NCI-H446 treated with DMSO at 0.1 percent for 48 hours (cell line): Measurements from ENCODE around the gene HTD2.
A peak's percentile ranks its signal among the peaks of the same experiment; 100 is the strongest.
"Not testable (repeated sequence)": the region's sequence is repeated elsewhere in the genome, so short reads cannot be mapped to it uniquely, and the experiment has no call there.

ENCODE experiments used
- DNase-seq: peaks from one replicate; lab custom pipeline; 2025; lab: John Stamatoyannopoulos, UW

Gene HTD2

GRCh38 chr3:58305882-58306711, at the start of gene HTD2, which contains the start of gene RPP14:
HTD2 (plus strand) TSS chr3:58306520; CDS start chr3:58317614, 11,094 bp downstream.
RPP14 (plus strand) TSS chr3:58306245; CDS start chr3:58310330, 4,085 bp downstream.
- DNase-seq = peak; percentile 63

DNA sequence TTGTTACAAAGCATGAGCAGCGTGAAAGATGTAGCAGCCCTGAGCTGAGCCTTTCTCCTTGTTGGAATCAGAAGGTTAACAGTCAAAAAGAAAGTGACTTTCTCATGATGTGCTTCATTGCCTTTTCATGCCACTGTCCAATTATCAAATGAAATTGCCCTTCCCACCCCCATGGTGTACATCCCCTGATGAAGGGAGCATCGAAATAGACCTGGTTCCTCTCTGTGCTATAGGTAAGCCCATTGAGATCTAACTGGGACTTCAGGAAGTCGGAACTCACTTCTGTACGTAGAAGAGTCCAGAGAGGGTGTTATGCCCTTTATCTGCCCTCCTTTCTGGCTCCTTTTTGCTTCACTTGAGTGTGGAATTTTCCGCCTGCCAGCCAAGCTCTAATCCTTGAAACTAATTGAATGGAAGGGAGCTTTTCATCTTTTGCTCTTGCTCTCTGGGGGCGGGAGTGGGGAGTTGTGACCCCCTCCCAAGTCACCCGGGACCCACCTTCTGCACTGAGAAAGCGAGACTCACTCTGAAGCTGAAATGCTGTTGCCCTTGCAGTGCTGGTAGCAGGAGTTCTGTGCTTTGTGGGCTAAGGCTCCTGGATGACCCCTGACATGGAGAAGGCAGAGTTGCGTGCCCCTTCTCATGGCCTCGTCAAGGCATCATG, 47.8 kb upstream of the HTD2 start:
- no peak for DNase-seq

DNA sequence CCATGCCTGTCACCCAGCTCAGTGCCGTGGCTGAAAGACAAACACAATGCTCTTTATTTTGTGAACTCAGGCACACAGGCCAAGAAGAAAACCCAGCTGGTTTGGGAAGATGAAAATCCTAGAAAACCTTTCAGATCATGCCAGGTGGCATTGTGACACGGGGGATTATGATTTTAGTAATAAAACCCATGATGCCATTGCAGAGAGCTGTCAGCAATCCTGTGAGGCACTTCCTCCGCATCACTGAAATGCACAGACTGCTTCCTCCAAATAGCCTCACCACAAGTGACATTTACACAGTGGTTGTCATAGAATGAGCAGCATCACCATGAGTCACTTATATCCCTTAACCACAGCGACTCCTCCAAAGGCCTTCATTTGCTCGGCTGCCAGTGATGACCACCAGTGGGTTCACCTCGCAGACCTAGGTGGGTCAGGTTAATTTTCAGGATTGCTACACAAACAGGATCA, 46.0 kb upstream of the HTD2 start:
- DNase-seq = no peak

DNA sequence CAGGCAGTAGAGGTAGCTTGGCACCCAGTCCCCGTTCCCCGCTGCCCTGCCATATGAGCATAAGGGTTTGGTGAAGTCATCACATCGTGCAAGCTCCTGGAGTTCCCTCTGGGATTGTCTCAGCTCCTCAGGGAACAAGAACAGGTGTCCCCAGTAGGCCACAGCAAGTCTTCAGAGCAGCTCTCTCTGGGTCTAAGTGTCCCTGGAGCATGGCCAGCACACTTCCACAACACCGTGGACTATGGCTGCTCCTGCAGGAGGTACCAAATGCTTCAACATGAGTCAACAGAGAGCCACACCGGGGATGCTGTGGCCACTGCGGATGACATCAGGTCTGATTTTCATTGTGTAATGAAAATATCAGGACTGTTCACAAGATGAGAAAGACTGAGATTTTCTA, 45.6 kb upstream of the HTD2 start:
- no peak for DNase-seq

GRCh38 chr3:58261954-58262666, 44.2 kb upstream of the HTD2 start:
- DNase-seq = no peak

DNA sequence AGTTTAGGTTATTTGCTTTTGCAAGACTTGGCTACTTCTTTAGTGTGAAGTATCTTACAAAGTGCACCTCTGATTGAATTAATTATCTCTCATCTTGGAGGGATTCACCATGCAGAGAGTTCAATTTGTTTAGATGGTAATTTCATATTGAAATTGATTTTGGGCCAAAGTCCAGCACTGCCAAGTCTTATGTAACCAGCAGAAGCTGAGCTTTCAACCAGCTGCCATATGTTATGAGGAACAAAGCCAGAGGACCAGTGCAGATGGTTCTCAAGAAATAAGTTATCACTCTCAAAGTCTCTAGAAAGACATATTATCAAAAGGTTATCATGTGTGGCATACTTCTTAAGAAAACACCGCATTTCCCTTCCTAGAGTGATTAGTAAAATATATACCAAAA, 39.7 kb upstream of the HTD2 start:
- DNase-seq = peak; percentile 73

DNA sequence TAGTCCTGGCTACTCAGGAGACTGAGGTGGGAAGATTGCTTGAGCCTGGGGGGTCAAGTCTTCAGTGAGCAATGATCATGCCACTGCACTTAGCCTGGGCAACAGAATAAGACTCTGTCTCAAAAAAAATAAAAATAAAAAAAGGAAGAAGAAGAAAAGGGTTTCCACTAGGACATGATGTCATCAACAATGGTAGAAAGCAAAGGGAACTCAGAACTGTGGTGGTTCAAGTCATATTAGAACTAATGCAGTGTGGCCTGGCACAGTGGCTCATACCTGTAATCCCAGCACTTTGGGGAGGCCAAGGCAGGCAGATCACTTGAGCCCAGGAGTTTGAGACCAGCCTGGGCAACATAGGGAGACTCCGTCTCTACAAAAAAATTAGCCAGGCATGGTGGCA, 38.8 kb upstream of the HTD2 start:
- not testable (repeated sequence) for DNase-seq

DNA sequence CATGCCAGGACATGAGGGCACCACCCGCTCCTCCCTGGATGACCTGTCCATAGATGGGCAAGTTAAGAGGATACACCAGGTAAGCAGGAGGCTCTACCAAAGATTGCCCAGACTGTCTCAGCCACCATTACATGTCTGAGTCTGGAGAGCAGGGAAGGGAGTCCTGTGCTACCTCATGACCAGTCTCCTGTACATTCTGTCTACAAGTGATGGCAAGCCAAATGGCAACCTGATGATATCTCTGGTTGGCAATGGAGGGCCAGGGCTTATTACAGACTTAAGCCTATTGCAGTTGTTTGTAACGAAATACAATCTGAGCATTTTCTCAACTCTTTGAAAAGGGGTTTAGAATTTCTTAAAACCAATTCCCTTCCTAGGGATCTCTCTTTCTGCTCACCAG, 37.0 kb upstream of the HTD2 start:
- DNase-seq = no peak

- DNase-seq = no peak
Observed at GRCh38 chr3:58270485-58270884, 35.8 kb upstream of the HTD2 start.

DNA sequence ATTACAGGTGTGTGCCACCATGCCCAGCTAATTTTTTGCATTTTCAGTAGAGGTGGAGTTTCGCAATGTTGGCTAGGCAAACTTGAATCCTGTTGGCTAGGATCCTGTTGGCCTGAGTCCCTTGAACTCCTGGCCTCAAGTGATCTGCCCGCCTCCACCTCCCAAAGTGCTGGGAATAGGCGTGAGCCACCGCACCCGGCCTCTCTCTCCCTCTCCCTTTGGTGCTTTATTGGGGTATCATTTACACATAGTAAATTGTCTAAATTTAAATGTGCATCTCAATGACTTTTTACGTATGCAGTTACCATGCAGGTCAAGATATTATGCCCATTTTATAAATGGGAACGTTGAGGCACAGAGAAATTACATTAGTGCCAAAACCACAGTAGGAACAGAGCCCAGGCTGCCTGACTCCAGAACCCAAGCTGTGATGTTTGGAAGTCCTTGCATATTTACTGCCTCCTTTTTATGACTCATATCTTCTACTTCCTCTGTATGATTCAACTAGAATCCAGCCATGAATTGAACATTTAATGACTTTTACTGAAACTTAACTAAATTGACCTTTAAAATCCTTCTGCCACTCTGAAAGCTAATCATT, 34.3 kb upstream of the HTD2 start:
- DNase-seq = no peak

- no peak for DNase-seq
Observed at GRCh38 chr3:58272891-58273290, 33.4 kb upstream of the HTD2 start.

- DNase-seq = not testable (repeated sequence)
Observed at GRCh38 chr3:58273362-58273761, 33.0 kb upstream of the HTD2 start.

DNA sequence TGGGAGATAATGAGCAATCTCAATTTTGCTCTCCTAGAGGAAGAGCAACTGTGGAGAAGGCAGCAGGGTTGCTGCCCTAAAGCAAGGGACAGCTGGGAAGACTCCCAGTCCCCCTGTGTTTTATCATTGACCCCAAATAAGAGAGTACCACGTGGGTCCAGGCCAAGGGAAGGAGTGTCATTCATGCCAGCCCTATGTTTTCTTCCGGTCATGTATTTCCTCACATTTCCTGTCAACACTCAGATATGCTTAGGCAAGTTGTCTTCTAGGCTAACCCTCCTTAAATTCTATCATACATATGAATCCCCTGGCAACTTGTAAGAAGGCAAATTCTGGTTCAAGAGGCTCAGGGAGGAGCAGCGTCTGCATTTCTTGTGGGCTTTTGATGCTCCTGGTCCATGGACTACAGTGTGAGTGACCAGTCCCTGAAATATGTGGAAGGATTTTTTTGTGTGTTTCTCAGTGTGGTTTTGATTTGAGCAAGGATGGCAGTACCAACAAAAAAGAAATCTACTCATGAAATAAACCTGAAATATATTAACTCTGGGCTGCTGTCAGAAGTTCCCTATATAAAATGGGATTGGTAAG, 32.2 kb upstream of the HTD2 start:
- no peak for DNase-seq

DNA sequence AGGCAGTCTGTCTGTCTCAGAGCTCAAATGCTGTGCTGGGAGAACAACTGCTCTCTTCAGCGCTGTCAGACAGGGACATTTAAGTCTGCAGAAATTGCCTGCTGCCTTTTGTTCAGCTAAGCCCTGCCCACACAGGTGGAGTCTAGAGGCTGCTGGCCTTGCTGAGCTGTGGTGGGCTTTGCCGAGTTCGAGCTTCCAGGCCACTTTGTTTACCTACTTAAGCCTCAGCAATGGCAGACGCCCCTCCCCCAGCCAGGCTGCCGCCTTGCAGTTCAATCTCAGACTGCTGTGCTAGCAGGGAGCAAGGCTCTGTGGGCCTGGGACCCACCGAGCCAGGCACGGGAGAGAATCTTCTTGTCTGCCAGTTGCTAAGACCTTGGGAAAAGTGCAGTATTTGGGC, 25.3 kb upstream of the HTD2 start:
- no peak for DNase-seq

GRCh38 chr3:58285334-58285733, 21.0 kb upstream of the HTD2 start:
- no peak for DNase-seq

- no peak for DNase-seq
Observed at GRCh38 chr3:58287354-58287753, 19.0 kb upstream of the HTD2 start.

DNA sequence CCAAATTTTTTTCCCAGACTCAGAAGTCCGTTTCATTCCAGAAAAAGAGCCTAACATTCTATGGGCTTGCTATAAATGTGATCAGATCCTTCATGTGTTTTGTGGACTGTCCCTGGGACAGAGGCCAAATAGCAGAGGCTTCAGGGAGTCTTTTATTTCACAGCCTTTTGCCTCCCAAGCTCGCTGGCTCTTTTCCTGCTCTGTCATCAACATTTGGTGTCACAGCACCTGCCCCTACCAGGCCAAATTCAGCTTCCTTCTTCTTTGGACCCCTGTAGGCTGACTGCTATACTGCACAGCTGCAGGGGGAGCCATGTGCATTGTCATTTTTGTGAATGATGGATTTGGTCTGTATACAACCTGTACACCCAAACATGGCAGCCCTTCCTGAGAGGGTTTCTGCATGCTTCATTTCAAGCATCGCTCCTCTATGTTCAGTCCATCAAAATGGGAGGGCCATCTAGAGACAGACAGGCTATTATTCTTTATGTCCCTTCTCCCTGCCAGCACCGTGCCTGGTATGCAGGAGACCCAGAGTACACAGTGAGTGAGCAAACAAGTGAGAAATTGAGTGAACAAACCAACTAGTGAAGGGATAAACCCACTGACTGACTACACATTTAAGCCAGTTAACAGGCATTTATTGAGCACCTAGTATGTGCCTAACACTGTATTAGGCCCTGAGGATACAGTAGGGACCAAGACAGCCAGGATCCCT, 18.1 kb upstream of the HTD2 start:
- DNase-seq = peak; percentile 12

GRCh38 chr3:58288964-58289613, 17.2 kb upstream of the HTD2 start:
- not testable (repeated sequence) for DNase-seq

DNA sequence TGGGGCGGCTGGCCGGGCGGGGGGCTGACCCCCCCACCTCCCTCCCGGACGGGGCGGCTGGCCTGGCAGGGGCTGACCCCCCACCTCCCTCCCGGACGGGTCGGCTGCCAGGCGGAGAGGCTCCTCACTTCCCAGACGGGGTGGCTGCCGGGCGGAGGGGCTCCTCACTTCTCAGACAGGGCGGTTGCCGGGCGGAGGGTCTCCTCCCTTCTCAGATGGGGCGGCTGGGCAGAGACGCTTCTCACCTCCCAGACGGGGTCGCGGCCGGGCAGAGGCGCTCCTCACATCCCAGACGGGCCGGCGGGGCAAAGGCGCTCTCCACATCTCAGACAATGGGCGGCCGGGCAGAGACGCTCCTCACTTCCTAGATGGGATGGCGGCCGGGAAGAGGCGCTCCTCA, 15.9 kb upstream of the HTD2 start:
- not testable (repeated sequence) for DNase-seq

DNA sequence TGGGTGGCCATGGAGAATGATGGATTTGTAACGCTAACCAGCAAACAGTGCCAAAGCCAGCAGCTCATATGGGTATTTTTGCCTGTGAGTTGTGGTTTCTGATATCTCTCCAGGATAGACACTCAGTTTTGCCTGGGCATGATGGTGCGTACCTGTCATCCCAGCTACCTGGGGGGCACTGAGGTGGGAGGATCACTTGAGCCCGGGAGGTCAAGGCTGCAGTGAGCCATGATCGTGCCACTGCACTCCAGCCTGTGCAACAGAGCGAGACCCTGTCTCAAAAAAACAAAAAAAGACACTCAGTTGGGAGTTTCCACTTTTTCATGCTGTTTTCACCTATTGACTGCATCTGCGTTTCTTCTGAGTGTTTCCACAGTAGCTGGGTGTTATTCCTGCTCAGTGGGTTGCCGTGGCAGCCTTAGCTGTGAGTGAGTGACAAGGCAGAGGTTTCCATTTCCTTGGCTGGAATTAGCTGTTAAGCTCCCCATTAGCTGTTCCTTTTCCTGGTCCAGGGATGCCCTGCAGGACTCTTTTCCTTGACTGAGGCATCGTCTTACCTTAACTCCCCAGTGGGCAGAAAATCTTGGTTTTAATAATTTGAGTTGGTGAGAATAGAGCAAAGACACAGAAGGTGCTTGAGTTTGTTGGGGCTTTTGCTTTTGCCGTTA, 14.5 kb upstream of the HTD2 start:
- no peak for DNase-seq
